Right lobe of liver (tissue), 4 donors: ENCODE results near the gene RYR3.

Experiments used
- CTCF ChIP-seq, 4 donors: fragments of 200-600 bp in 3 of 4; fragments of 450-650 bp in 1 of 4; IDR thresholded peaks; one replicate each; pipeline versions ENCODE4 v1.5.1 to v1.8.0; 2016 to 2022; ENCODE audit warnings: antibody characterized with exemption in 4 of 4, mild to moderate bottlenecking in 2 of 4
- POLR2A ChIP-seq: fragments of 450-650 bp; IDR thresholded peaks from one replicate; pipeline ENCODE4 v1.6.1; 2017; ENCODE audit warnings: antibody characterized with exemption, mild to moderate bottlenecking
- donor health status: DM: no; HTN: no; CAD: no.
- donor health status: DM: no; HTN: no; CAD: no.
- donor health status: DM: no; HTN: yes; CAD: no.

GRCh38 chr15:33304924-33305323 is 5.8 kb upstream of the RYR3 start:
- TF ChIP-seq CTCF (IDR thresholded peaks at IDR 0.05) (no peak), POLR2A (no peak)
